Stimulated activated CD8-positive, alpha-beta memory T cell treated with anti-CD3 and anti-CD28 coated beads, Interleukin-4, amount 100 ng/mL, for 4 hours (primary cell): ENCODE data around the gene DMXL2.
"Not testable (repeated sequence)": the region's sequence is repeated elsewhere in the genome, so short reads cannot be mapped to it uniquely, and the experiment has no call there.

Experiments used
- DNase-seq, 2 donors: peaks; one replicate each; pipeline ENCODE4 v3.0.0-alpha.2; 2020; ENCODE audit warnings: low read depth in 2 of 2, low spot score in 1 of 2

DMXL2 gene, protein sequence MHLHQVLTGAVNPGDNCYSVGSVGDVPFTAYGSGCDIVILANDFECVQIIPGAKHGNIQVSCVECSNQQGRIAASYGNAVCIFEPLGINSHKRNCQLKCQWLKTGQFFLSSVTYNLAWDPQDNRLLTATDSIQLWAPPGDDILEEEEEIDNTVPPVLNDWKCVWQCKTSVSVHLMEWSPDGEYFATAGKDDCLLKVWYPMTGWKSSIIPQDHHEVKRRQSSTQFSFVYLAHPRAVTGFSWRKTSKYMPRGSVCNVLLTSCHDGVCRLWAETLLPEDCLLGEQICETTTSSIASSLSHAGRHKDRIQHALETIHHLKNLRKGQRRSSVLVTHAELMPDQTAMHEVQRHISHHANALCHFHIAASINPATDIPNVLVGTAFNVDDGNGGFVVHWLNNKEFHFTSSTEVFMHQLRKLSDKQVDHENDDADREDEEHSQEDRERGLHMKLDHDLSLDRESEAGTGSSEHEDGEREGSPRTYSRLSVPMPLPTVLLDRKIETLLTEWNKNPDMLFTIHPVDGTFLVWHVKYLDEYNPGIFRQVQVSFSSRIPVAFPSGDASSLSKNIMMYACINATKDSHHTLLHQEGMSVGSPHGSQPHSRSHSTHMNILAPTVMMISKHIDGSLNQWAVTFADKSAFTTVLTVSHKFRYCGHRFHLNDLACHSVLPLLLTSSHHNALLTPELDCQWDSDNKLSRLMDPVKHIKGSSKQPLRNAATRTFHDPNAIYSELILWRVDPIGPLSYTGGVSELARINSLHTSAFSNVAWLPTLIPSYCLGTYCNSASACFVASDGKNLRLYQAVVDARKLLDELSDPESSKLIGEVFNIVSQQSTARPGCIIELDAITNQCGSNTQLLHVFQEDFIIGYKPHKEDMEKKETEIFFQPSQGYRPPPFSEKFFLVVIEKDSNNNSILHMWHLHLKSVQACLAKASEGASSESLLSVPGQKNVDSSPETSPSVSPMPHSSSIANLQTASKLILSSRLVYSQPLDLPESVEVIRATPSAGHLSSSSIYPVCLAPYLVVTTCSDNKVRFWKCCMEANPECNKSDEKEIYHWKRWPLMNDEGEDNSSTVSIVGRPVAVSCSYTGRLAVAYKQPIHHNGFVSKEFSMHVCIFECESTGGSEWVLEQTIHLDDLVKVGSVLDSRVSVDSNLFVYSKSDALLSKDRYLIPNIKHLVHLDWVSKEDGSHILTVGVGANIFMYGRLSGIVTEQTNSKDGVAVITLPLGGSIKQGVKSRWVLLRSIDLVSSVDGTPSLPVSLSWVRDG (N-terminal part only)

GRCh38 chr15:51622604-51623370 lies at the start of gene DMXL2:
DMXL2 (minus strand) TSS chr15:51622771; CDS start chr15:51622545, 226 bp downstream.
- peak; percentile 22 to 43 for DNase-seq

DNA sequence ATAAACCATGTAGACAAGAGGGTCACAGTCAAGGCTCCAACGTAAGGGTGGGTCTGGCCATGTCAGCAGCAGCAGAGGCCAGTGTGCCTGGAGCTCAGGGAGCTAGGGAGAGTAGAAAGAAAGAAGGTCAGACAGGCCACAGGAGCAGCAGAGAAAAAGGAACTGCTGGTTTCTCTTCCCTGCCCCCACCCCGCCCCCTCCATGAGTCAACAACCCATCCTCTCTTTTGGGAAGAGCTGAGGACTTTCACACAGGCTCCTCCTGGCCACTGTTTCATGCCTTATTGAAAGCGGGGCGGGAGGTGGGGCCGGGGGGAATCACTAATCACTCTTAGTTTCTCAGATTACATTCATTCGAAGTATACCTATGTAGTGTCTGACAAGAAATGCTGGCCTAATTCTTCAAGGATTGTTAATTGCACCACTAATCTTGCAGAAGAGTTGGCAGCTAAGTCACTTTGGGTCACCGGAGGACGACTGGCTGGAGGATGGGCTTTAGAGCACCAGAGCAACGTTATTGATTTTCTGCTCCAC lies 49.6 kb upstream of the DMXL2 start:
- no peak for DNase-seq

DNA sequence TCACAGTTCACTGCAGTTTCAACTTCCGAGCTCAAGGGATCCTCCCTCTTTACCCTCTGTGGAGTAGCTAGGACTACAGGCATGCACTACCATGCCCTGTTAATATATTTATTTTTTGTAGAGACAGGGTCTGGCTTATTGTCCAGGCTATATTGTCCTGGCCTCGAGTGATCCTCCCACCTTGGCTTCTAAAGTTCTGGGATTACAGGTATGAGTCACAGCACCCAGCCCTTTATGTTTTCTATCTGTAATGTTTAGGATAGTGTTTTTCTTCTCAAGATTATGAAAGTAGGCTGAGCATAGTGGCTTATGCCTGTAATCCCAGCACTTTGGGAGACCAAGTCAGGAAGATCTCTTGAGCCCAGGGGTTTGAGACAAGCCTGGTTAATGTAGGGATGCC lies 46.8 kb upstream of the DMXL2 start:
- DNase-seq = no peak

- DNase-seq = no peak
Observed at GRCh38 chr15:51668446-51668845, 45.9 kb upstream of the DMXL2 start.

DNA sequence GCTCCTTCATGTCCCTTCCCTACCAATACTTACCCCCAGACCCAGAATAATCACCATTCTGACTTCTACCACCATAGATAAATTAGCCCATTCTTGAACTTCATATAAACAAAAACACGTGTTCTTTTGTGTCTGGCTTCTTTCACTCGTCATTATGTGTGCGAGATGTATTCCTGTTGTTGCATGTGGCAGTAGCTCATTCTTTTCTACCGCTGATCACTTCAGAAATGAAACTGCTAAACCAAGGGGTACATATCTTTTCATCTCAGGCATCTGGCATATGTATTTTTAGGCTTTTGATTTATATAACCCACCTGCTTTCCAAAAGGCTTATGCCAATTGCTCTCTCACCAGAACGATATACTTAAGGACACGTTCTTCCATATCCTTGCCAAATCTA lies 44.9 kb upstream of the DMXL2 start:
- no peak for DNase-seq

GRCh38 chr15:51661072-51661471 lies 38.5 kb upstream of the DMXL2 start:
- no peak for DNase-seq

GRCh38 chr15:51658664-51659063 lies 36.1 kb upstream of the DMXL2 start:
- DNase-seq = no peak

- not testable (repeated sequence) for DNase-seq
Observed at GRCh38 chr15:51655401-51656057, 33.0 kb upstream of the DMXL2 start.

- DNase-seq = no peak
Observed at GRCh38 chr15:51652084-51652668, 29.6 kb upstream of the DMXL2 start.

- DNase-seq = no peak
Observed at GRCh38 chr15:51649659-51650521, 27.3 kb upstream of the DMXL2 start.

GRCh38 chr15:51648643-51649042 lies 26.1 kb upstream of the DMXL2 start:
- DNase-seq = not testable (repeated sequence)

DNA sequence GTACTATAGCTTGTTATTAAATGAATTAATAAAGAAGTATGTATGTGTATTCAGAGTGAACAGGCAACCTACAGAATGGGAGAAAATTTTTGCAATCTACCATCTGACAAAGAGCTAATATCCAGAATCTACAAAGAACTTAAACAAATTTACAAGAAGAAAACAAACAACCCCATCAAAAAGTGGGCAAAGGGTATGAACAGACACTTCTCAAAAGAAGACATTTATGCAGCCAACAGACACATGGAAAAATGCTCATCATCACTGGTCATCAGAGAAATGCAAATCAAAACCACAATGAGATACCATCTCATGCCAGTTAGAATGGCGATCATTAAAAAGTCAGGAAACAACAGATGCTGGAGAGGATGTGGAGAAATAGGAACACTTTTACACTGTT lies 25.5 kb upstream of the DMXL2 start:
- DNase-seq = not testable (repeated sequence)

DNA sequence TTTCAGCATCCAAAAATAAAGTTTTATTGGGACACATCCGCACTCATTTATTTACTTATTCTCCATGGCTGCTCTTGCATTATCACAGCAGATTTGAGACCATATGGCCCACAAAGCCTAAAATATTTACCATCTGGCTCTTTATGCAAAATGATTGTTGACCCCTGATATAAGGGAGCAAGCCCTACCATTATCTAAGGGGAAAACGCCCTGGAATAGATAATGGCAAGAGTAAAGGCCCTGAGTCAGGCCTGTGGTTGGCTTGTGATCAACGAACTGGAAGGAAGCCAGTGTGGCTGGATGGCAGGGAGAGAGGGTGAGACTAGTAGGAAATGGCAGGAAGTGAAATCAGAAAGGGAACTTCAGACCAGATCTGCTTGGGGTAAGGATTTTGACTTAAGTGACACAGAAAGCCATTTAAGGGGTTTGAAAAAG lies 24.6 kb upstream of the DMXL2 start:
- no peak for DNase-seq

DNA sequence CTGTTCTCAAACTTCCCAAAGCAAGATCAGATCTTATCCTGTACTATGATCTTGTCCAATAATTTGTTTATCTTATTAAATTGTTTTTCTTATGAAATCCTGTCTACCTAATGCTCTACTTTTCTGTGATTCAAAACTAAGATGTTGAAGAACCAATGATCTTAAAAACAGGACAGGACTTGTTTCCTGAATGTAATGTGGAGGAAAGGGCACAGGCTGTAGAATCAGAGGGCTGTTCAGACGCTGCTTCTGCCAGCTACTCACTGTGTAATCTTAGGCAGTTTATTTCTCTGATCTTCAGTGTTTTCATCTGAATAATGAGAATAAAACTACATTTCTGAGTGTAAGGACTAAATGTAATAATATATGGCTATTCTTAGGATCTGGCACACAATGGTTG lies 20.1 kb upstream of the DMXL2 start:
- DNase-seq = no peak

DNA sequence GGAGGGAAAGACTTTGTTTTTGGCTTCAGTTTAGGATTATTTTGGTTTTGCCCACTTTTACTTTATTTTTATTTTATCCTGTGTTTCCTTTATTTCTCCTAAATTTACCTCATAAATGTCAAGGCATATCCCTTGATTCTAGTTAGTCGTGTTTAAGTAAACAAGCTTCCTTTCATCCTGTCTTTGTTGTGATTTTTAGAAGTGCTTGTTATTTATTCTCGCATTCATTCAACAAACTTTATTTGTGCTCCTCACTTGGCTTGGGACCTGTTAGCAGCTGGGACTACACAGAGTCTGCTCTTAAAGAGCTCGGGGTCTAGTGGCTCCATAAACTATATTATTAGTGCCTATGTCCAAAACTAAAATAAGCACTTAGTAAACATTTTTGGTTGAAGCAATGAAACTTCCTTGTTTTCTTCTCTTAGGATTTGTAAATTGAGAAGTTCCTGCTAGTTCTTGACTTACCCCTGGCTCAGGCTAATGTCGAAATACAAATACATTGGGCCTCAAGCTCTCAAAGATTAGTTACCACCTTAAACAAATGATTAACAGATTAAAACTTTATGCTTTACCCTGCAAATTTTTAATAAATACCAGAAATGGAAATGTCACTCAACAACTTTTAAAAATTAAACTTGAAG lies 19.0 kb upstream of the DMXL2 start:
- no peak for DNase-seq

DNA sequence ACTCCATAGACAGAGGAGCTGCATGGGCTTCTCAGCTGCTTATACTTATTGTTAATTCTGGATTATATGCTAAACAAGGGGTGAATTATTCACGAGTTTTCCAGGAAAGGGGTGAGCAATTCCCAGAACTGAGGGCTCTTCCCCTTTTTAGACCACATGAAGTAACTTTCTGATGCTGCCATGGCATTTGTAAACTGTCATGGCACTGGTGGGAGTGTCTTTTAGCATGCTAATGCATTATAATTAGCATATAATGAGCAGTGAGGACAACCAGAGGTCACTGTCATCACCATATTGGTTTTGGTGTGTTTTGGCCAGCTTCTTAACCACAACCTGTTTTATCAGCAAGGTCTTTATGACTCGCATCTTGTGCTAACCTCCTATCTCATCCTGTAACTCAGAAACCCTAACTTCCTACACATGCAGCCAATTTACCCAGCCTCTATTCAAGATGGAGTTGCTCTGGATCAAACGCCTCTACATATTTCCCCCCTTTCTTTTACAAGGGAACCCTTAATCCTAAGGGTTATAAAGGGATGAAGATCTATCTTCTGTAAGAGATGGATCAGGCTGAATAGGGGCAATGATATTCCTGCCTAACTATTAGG lies 12.1 kb upstream of the DMXL2 start:
- DNase-seq = no peak

DNA sequence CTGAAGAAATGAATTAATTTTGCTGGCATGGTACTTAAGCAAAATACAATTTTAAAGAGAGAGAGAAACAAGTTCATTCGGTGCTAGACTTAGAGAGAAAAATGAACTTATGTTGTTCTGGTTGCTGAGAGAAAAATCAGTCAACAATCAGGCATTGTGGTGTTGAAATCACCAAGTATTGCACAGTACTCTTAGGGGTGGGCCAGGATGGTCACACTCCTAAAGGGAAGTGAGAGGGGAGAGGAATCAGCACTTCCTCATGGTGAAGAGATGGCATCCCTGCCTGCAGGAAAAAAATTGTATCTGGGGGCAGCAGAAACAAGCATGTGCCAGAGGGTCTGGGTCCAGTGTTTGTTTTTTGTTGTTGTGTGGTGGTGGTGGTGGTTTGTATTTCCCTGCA lies 7.0 kb upstream of the DMXL2 start:
- DNase-seq = no peak

DNA sequence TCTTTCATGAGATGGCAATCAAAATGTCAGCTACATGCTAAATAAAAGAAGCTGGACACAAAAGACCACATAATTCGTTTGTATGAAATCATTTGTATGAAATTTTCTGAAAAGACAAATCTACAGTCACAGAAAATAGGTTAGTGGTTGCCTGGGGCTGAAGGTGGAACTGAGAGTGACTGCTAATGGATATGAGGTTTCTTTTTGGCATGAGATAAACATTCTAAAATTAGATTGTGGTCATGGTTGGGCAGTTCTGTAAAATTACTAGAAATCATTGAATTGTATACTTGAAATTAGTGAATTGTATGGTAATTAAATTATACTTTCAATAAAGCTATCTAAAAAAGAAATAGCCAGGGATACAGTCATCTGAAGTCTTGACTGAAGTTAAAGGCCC lies 2.7 kb upstream of the DMXL2 start:
- no peak for DNase-seq
